GM23338 (cell line): ENCODE results near the gene PCDHGA1. TPM values are rescaled to one million over a fixed set of nuclear protein-coding genes. Genes with fewer than 3 reads are reported as not detected.

Experiments used
- ATAC-seq: fragments of 200-7000 bp; cut with Tn5 transposase; 3 replicates; pipeline ENCODE4 v1.9.1; 2020
- DNase-seq: peaks from one replicate; pipeline ENCODE4 v3.0.0-alpha.2; 2015; ENCODE audit warnings: low spot score
- H2AFZ ChIP-seq: fragments of 200-600 bp; sonication (generic); 2 replicates; pipeline ENCODE4 v1.8.0; 2016; ENCODE audit warnings: antibody characterized with exemption, mild to moderate bottlenecking, moderate library complexity
- H3F3A ChIP-seq: fragments of 200-600 bp; sonication (generic); replicated peaks from 2 replicates; pipeline ENCODE4 v1.8.0; 2017; ENCODE audit warnings: antibody characterized with exemption, mixed run types, low read depth
- H3K27ac ChIP-seq: fragments of 200-600 bp; sonication (generic); 2 replicates; pipeline ENCODE4 v1.6.1; 2016; ENCODE audit warnings: low read depth
- H3K27me3 ChIP-seq: fragments of 200-600 bp; sonication (generic); 2 replicates; pipeline ENCODE4 v1.8.0; 2016; ENCODE audit warnings: mild to moderate bottlenecking, mixed run types, moderate library complexity; ENCODE audit not compliant: insufficient read depth
- H3K36me3 ChIP-seq: fragments of 200-600 bp; sonication (generic); 2 replicates; pipeline ENCODE4 v1.8.0; 2016; ENCODE audit warnings: mild to moderate bottlenecking; ENCODE audit not compliant: insufficient read depth
- H3K4me1 ChIP-seq: fragments of 200-600 bp; sonication (generic); 2 replicates; pipeline ENCODE4 v1.8.0; 2016; ENCODE audit warnings: mild to moderate bottlenecking, moderate library complexity; ENCODE audit not compliant: insufficient read depth
- H3K4me2 ChIP-seq: fragments of 200-600 bp; sonication (generic); 2 replicates; pipeline ENCODE4 v1.7.1; 2017; ENCODE audit warnings: mixed run types
- H3K4me3 ChIP-seq: fragments of 200-600 bp; sonication (generic); 2 replicates; pipeline ENCODE4 v1.6.1; 2016; ENCODE audit warnings: mixed run types
- H3K79me2 ChIP-seq: fragments of 200-600 bp; sonication (generic); replicated peaks from 2 replicates; pipeline ENCODE4 v1.8.0; 2017; ENCODE audit warnings: mild to moderate bottlenecking; ENCODE audit not compliant: insufficient read depth
- H3K9me2 ChIP-seq: fragments of 200-600 bp; sonication (generic); 2 replicates; pipeline ENCODE4 v1.8.0; 2017; ENCODE audit not compliant: insufficient read depth
- H4K20me1 ChIP-seq: fragments of 200-600 bp; sonication (generic); replicated peaks from 2 replicates; pipeline ENCODE4 v1.8.0; 2017; ENCODE audit warnings: mild to moderate bottlenecking; ENCODE audit not compliant: insufficient read depth
- H3K27ac Mint-ChIP-seq: 2 replicates; pipeline ENCODE4 v1.8.0; 2020; ENCODE audit warnings: inconsistent platforms, mild to moderate bottlenecking, moderate library complexity, mixed read lengths
- H3K27me3 Mint-ChIP-seq: 3 replicates; pipeline ENCODE4 v1.8.0; 2022; ENCODE audit warnings: low read depth, mild to moderate bottlenecking, moderate library complexity, mixed read lengths, inconsistent platforms; ENCODE audit not compliant: insufficient read depth, poor library complexity
- H3K36me3 Mint-ChIP-seq: 3 replicates; pipeline ENCODE4 v1.8.0; 2021; ENCODE audit warnings: low read depth, mild to moderate bottlenecking, inconsistent platforms, moderate library complexity, mixed read lengths
- H3K4me1 Mint-ChIP-seq: 3 replicates; pipeline ENCODE4 v1.8.0; 2020; ENCODE audit warnings: mild to moderate bottlenecking, inconsistent platforms, mixed read lengths
- H3K4me3 Mint-ChIP-seq: 3 replicates; pipeline ENCODE4 v1.8.0; 2021; ENCODE audit warnings: moderate library complexity, mild to moderate bottlenecking, inconsistent platforms, mixed read lengths
- H3K9me3 Mint-ChIP-seq: 3 replicates; pipeline ENCODE4 v1.8.0; 2020; ENCODE audit warnings: moderate library complexity, mild to moderate bottlenecking, inconsistent platforms, mixed read lengths
- JUNB ChIP-seq: IDR thresholded peaks from one replicate; pipeline ENCODE4 v1.6.1; 2016; ENCODE audit warnings: antibody characterized with exemption; ENCODE audit not compliant: unreplicated experiment
- ZNF114 ChIP-seq: fragments of 250-450 bp; sonication (Bioruptor Pico); IDR thresholded peaks from 2 replicates; pipeline ENCODE4 v1.5.0; 2020; ENCODE audit warnings: mild to moderate bottlenecking, moderate library complexity
- polyA plus RNA-seq: library from polyadenylated mRNA; unstranded; fragments of >200 nt; fragmentation: Nextera tagmentation; extraction: Ambion mirVana; gene quantifications from 2 replicates; pipeline ENCODE4 v1.2.1, GENCODE V29; 2016
- total RNA-seq: library from RNA; depleted of rRNA; stranded (reverse); fragments of >200 nt; shearing (Covaris generic); gene quantifications from 2 replicates; pipeline ENCODE4 v1.2.3, GENCODE V29; 2014
- TF ChIP-seq, protein P1 (sequence below): fragments of 250-450 bp; sonication (Bioruptor Pico); IDR thresholded peaks from 2 replicates; pipeline ENCODE4 v1.5.0; 2020; ENCODE audit warnings: mild to moderate bottlenecking, moderate library complexity
- TF ChIP-seq, protein P2 (sequence below): IDR thresholded peaks from 2 replicates; pipeline ENCODE4 v1.6.1; 2016; ENCODE audit warnings: antibody characterized with exemption
- TF ChIP-seq, protein P3 (sequence below), 2 experiments: fragments of 200-600 bp in 1 of 2; sonication (generic) in 1 of 2; conservative IDR thresholded peaks; 2 replicates each; pipeline versions ENCODE4 v1.5.1 to v1.6.1; 2016 to 2017; ENCODE audit warnings: antibody characterized with exemption in 2 of 2, low read depth in 2 of 2, mild to moderate bottlenecking in 2 of 2, moderate library complexity in 1 of 2

Gene PCDHGA1
- total and polyA plus RNA-seq, 2 experiments from 2014 or later, result 0.39 to 1.7 TPM

DNA sequence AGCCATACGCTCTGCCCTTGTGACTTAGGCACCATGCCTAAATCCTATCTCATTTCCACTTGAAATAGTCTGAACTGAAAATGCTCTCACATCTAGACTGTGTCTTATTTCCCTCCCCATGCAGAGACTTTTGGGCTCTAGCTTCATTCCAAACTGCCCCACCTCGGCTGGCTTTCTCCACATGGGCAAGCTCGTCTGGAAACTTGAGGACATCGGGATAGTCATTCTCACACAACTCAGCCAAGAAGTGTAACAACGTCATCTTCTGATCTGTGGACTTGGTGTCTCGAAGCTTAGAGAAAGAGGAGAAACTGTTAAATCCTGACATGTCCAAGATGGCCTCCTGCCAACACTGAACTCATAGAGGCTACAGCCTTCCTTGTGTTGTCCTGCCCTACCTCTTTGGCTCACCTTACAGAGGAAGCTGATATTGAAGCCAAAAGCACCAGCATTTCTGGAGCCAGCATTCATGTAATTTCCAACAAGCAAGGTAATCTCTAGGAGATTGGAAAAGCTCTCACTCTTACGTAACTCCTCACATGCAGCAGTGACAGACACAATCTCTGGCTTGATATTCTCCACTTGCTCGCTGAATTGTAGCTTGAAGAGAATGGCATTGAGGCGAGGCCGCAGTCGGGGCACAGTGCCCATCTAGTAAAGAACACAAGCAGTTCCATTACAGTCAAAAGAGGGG lies 198.1 kb downstream of the PCDHGA1 start (continued):
- TF ChIP-seq, protein P1, sequence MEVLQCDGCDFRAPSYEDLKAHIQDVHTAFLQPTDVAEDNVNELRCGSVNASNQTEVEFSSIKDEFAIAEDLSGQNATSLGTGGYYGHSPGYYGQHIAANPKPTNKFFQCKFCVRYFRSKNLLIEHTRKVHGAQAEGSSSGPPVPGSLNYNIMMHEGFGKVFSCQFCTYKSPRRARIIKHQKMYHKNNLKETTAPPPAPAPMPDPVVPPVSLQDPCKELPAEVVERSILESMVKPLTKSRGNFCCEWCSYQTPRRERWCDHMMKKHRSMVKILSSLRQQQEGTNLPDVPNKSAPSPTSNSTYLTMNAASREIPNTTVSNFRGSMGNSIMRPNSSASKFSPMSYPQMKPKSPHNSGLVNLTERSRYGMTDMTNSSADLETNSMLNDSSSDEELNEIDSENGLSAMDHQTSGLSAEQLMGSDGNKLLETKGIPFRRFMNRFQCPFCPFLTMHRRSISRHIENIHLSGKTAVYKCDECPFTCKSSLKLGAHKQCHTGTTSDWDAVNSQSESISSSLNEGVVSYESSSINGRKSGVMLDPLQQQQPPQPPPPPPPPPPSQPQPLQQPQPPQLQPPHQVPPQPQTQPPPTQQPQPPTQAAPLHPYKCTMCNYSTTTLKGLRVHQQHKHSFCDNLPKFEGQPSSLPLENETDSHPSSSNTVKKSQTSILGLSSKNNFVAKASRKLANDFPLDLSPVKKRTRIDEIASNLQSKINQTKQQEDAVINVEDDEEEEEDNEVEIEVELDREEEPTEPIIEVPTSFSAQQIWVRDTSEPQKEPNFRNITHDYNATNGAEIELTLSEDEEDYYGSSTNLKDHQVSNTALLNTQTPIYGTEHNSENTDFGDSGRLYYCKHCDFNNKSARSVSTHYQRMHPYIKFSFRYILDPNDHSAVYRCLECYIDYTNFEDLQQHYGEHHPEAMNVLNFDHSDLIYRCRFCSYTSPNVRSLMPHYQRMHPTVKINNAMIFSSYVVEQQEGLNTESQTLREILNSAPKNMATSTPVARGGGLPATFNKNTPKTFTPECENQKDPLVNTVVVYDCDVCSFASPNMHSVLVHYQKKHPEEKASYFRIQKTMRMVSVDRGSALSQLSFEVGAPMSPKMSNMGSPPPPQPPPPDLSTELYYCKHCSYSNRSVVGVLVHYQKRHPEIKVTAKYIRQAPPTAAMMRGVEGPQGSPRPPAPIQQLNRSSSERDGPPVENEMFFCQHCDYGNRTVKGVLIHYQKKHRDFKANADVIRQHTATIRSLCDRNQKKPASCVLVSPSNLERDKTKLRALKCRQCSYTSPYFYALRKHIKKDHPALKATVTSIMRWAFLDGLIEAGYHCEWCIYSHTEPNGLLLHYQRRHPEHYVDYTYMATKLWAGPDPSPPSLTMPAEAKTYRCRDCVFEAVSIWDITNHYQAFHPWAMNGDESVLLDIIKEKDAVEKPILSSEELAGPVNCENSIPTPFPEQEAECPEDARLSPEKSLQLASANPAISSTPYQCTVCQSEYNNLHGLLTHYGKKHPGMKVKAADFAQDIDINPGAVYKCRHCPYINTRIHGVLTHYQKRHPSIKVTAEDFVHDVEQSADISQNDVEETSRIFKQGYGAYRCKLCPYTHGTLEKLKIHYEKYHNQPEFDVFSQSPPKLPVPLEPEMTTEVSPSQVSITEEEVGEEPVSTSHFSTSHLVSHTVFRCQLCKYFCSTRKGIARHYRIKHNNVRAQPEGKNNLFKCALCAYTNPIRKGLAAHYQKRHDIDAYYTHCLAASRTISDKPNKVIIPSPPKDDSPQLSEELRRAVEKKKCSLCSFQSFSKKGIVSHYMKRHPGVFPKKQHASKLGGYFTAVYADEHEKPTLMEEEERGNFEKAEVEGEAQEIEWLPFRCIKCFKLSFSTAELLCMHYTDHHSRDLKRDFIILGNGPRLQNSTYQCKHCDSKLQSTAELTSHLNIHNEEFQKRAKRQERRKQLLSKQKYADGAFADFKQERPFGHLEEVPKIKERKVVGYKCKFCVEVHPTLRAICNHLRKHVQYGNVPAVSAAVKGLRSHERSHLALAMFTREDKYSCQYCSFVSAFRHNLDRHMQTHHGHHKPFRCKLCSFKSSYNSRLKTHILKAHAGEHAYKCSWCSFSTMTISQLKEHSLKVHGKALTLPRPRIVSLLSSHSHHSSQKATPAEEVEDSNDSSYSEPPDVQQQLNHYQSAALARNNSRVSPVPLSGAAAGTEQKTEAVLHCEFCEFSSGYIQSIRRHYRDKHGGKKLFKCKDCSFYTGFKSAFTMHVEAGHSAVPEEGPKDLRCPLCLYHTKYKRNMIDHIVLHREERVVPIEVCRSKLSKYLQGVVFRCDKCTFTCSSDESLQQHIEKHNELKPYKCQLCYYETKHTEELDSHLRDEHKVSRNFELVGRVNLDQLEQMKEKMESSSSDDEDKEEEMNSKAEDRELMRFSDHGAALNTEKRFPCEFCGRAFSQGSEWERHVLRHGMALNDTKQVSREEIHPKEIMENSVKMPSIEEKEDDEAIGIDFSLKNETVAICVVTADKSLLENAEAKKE (CRISPR knock-in tag), result no peak

DNA sequence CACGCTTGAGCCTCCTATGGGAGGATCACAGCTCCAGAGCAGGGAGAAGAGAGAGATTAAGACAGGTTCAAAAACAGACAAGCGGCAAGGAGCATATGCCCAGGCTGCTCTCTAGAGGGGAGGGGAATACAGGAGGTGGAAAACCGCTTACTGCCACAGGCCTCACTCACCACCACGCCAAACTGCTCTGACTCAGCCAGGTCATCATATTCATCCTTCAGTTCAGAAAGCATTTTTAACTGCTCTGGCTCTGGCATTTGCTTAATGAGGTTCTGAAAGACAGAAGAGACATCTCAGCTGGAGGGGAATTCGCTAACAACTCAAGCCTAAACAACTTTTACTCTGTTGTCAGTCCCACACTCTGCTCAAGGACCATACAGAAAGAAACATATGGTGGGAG lies 198.7 kb downstream of the PCDHGA1 start:
- peaks cover 47% of the 10 kb centered on the region for H3K36me3 Mint-ChIP-seq
- H3K36me3 ChIP-seq, result peaks cover 26% of the 10 kb centered on the region
- H3K4me2 ChIP-seq, result no peak overlapping the region
- no peak for DNase-seq
- H3K4me1 Mint-ChIP-seq, result peaks cover 20% of the 10 kb centered on the region
- no peak for ATAC-seq
- H3K4me3 ChIP-seq, result no peak overlapping the region
- H3K27ac ChIP-seq, result no peak overlapping the region
- H3K9me3 Mint-ChIP-seq, result no peaks in the 10 kb centered on the region
- H3K27me3 ChIP-seq, result no peaks in the 10 kb centered on the region
- no peak overlapping the region for H3K27ac Mint-ChIP-seq
- no peak overlapping the region for H3K4me3 Mint-ChIP-seq
- peaks cover 9% of the 10 kb centered on the region; the same call in 1 of the 2 replicates for H3F3A ChIP-seq
- peaks cover 11% of the 10 kb centered on the region for H3K4me1 ChIP-seq
- H3K79me2 ChIP-seq, result no peaks in the 10 kb centered on the region
- H3K27me3 Mint-ChIP-seq, result no peaks in the 10 kb centered on the region
- no peaks in the 10 kb centered on the region for H4K20me1 ChIP-seq
- H3K9me2 ChIP-seq, result no peaks in the 10 kb centered on the region
- H2AFZ ChIP-seq, result no peak overlapping the region
- TF ChIP-seq, protein P1 (CRISPR knock-in tag), result no peak
- TF ChIP-seq, protein P2, sequence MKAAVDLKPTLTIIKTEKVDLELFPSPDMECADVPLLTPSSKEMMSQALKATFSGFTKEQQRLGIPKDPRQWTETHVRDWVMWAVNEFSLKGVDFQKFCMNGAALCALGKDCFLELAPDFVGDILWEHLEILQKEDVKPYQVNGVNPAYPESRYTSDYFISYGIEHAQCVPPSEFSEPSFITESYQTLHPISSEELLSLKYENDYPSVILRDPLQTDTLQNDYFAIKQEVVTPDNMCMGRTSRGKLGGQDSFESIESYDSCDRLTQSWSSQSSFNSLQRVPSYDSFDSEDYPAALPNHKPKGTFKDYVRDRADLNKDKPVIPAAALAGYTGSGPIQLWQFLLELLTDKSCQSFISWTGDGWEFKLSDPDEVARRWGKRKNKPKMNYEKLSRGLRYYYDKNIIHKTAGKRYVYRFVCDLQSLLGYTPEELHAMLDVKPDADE, result no peak
- TF ChIP-seq, protein P3, sequence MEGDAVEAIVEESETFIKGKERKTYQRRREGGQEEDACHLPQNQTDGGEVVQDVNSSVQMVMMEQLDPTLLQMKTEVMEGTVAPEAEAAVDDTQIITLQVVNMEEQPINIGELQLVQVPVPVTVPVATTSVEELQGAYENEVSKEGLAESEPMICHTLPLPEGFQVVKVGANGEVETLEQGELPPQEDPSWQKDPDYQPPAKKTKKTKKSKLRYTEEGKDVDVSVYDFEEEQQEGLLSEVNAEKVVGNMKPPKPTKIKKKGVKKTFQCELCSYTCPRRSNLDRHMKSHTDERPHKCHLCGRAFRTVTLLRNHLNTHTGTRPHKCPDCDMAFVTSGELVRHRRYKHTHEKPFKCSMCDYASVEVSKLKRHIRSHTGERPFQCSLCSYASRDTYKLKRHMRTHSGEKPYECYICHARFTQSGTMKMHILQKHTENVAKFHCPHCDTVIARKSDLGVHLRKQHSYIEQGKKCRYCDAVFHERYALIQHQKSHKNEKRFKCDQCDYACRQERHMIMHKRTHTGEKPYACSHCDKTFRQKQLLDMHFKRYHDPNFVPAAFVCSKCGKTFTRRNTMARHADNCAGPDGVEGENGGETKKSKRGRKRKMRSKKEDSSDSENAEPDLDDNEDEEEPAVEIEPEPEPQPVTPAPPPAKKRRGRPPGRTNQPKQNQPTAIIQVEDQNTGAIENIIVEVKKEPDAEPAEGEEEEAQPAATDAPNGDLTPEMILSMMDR (conservative IDR thresholded peaks at IDR 0.05; ENCODE audit: low read depth in 2 of 2), result no peak
- TF ChIP-seq ZNF114 (CRISPR knock-in tag), result no peak
- no peak for TF ChIP-seq JUNB
